ENCODE results near the gene IRF2BPL. TPM values are rescaled to one million over a fixed set of nuclear protein-coding genes. Genes with fewer than 3 reads are reported as not detected.

Gene IRF2BPL
- total and polyA plus RNA-seq, 2 of the 8 experiments (the other 6 are each of a cell fraction or from before 2014, with no cell fraction given), result 18.8 to 57.0 TPM

DNA sequence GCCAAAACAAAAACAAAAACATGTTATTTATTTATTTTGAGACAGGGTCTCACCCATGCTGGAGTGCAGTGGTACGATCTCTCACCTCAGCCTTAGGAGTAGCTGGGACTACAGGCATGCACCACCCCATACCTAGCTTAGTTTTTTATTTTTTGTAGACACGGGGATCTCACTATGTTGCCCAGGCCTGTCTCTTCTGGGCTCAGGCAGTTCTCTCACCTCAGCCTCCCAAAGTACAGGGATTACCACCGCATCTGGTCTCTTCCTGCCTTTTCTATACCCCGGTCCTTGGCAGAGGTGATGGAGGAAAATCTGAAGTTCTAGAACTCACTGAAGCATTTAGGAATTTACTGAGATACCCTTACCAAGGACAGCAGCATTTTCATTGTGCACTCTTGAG, 6.8 kb upstream of the IRF2BPL start:
- Histone ChIP-seq H2BK20ac (ENCODE audit: low read length) (no peak overlapping the region; the same call in 1 of the 2 replicates), H3K27ac (ENCODE audit: low read depth, low read length) (no peak overlapping the region), H2AFZ (ENCODE audit: low read length) (no peak overlapping the region), H3K9me3 (ENCODE audit: insufficient read depth in 2 of 2, low read depth in 1 of 2, low read length in 1 of 2) (no peaks in the 10 kb centered on the region), H4K8ac (ENCODE audit: extremely low read depth, insufficient read depth, low read length) (no peak overlapping the region), H3K56ac (replicated peaks; ENCODE audit: insufficient read length, low read depth, low read length) (no peak overlapping the region), H3K36me3 (ENCODE audit: control insufficient read depth in 2 of 4, insufficient read depth in 4 of 4, low read length in 3 of 4) (no peaks in the 10 kb centered on the region), H3K79me2 (ENCODE audit: control insufficient read depth in 1 of 2, insufficient read depth in 2 of 2, low read length in 2 of 2) (no peaks in the 10 kb centered on the region), H3K18ac (ENCODE audit: extremely low read depth, low read length) (no peak overlapping the region), H3K4me3 (ENCODE audit: extremely low read depth in 1 of 4, insufficient read depth in 2 of 4, low read depth in 3 of 4, low read length in 4 of 4) (no peak overlapping the region), H2BK120ac (replicated peaks; ENCODE audit: low read depth, low read length) (no peak overlapping the region), H3K23ac (ENCODE audit: insufficient read length) (no peak overlapping the region), H2BK12ac (ENCODE audit: low read depth, low read length) (peak overlapping the region; percentile 51; the same call in 1 of the 2 replicates), H3K27me3 (replicated peaks in 1 of 4; ENCODE audit: control insufficient read depth in 3 of 4, extremely low read depth in 1 of 4, insufficient read depth in 3 of 4, low read length in 3 of 4) (peaks cover 0 to 4% (median 2%) of the 10 kb centered on the region in 4 experiments; a peak in 2 of 7 replicates), H4K91ac (replicated peaks; ENCODE audit: insufficient read length, low read length) (no peak overlapping the region), H4K20me1 (replicated peaks in 1 of 2; ENCODE audit: control insufficient read depth in 1 of 2, insufficient read depth in 2 of 2, low read length in 2 of 2) (no peaks in the 10 kb centered on the region), H2BK15ac (ENCODE audit: low read length) (peak overlapping the region; percentile 48; the same call in 1 of the 2 replicates), H3K4me1 (replicated peaks in 1 of 4; ENCODE audit: control insufficient read depth in 3 of 4, insufficient read depth in 4 of 4, low read length in 3 of 4) (peaks cover 25 to 54% (median 35%) of the 10 kb centered on the region in 4 experiments), H3K23me2 (ENCODE audit: low read depth, low read length) (peaks cover 3% of the 10 kb centered on the region; the same call in 1 of the 2 replicates), H3K79me1 (ENCODE audit: low read depth, low read length) (0 out of 2 replicates have a peak, but pooled peaks cover 2% of the 10 kb centered on the region), H3K14ac (ENCODE audit: insufficient read length) (no peak overlapping the region), H3K4me2 (ENCODE audit: insufficient read depth in 1 of 2, low read depth in 2 of 2, low read length in 2 of 2) (no peak overlapping the region), H4K5ac (ENCODE audit: insufficient read length, low read depth, low read length) (no peak overlapping the region), H3K9ac (replicated peaks in 1 of 4; ENCODE audit: extremely low read depth in 1 of 4, low read depth in 3 of 4, low read length in 3 of 4) (no peak overlapping the region), H2AK5ac (ENCODE audit: low read depth, low read length) (peak overlapping the region; percentile 97), H2BK5ac (ENCODE audit: low read depth, low read length) (no peak overlapping the region), H3K4ac (replicated peaks; ENCODE audit: insufficient read length, low read depth, low read length) (no peak overlapping the region)
- DNase-seq (ENCODE audit: low read depth in 1 of 2, low spot score in 2 of 2) (no peak), FAIRE-seq (no peak)
- WGBS, 2 experiments (ENCODE audit: extremely low coverage in 1 of 2, insufficient coverage in 1 of 2, insufficient read length in 1 of 2, insufficient replicate concordance in 2 of 2, low coverage in 1 of 2, low lambda C conversion rate in 2 of 2, missing lambda C conversion rate in 1 of 2), result 87% methylated on average over 4 of the region's 4 CpGs; no CpG with 5 or more reads in 1 of the 2 experiments
- CTCF ChIA-PET (ENCODE audit: partially characterized antibody), result interaction anchor here (0.8 to 15.7 kb wide), 7 partner anchors 11 to 160 kb away, joined by 3 to 241 read pairs (median 8); no protein-coding TSS in a partner anchor
- POLR2A ChIA-PET (ENCODE audit: partially characterized antibody), result interaction anchor here (0.7 to 4.3 kb wide), 5 partner anchors 10 to 115 kb away, joined by 3 to 36 read pairs (median 3); no protein-coding TSS in a partner anchor
- no peak for TF ChIP-seq TAF1 (IDR thresholded peaks at IDR 0.05; ENCODE audit: low read depth, low read length)
- TF ChIP-seq SP1 (IDR thresholded peaks at IDR 0.05; ENCODE audit: low read depth, low read length), result no peak
- TF ChIP-seq, protein P1, sequence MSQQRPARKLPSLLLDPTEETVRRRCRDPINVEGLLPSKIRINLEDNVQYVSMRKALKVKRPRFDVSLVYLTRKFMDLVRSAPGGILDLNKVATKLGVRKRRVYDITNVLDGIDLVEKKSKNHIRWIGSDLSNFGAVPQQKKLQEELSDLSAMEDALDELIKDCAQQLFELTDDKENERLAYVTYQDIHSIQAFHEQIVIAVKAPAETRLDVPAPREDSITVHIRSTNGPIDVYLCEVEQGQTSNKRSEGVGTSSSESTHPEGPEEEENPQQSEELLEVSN (IDR thresholded peaks at IDR 0.05), result no peak
- TF ChIP-seq RXRA (IDR thresholded peaks at IDR 0.05; ENCODE audit: insufficient read depth, low read depth, low read length), result no peak
- TF ChIP-seq ASH2L (IDR thresholded peaks at IDR 0.05; ENCODE audit: low read length), result no peak
- no peak for TF ChIP-seq RBBP5 (IDR thresholded peaks at IDR 0.05; ENCODE audit: borderline replicate concordance, low read depth, low read length)
- no peak for TF ChIP-seq CHD1 (IDR thresholded peaks at IDR 0.05; ENCODE audit: low read depth, low read length)
